ENCODE data around the gene GREM1. TPM values are rescaled to one million over a fixed set of nuclear protein-coding genes. Genes with fewer than 3 reads are reported as not detected.

The GREM1 gene
- total and polyA plus RNA-seq, 2 experiments from 2014 or later = 0.27 to 1.0 TPM

GRCh38 chr15:32671339-32672325, 46.2 kb upstream of the GREM1 start:
- no peaks in the 10 kb centered on the region; the same call in 2 of the 3 replicates for H3K36me3 Mint-ChIP-seq (ENCODE audit: low read depth)
- H3K79me2 ChIP-seq (replicated peaks; ENCODE audit: insufficient read depth) = no peaks in the 10 kb centered on the region

More at GRCh38 chr15:32671339-32672325, 46.2 kb upstream of the GREM1 start:
- Histone ChIP-seq H3K27me3 (ENCODE audit: insufficient read depth) (no peaks in the 10 kb centered on the region), H3K4me2 (no peak overlapping the region), H3K9me2 (ENCODE audit: insufficient read depth) (no peaks in the 10 kb centered on the region), H4K20me1 (replicated peaks; ENCODE audit: insufficient read depth) (no peaks in the 10 kb centered on the region; the same call in 1 of the 2 replicates), H3K4me3 (no peak overlapping the region), H3F3A (replicated peaks; ENCODE audit: low read depth) (no peaks in the 10 kb centered on the region), H2AFZ (no peak overlapping the region), H3K4me1 (ENCODE audit: insufficient read depth) (peaks cover 22% of the 10 kb centered on the region), H3K36me3 (ENCODE audit: insufficient read depth) (no peaks in the 10 kb centered on the region), H3K27ac (ENCODE audit: low read depth) (no peak overlapping the region)
- Mint-ChIP-seq H3K27me3 (ENCODE audit: insufficient read depth, low read depth, poor library complexity) (peaks cover 4% of the 10 kb centered on the region), H3K27ac (no peak overlapping the region), H3K9me3 (no peaks in the 10 kb centered on the region), H3K4me3 (no peak overlapping the region), H3K4me1 (peaks cover 30% of the 10 kb centered on the region)
- ATAC-seq (peak; percentile 31), DNase-seq (ENCODE audit: low spot score) (no peak)
- no peak for TF ChIP-seq EZH2 (IDR thresholded peaks at IDR 0.05; ENCODE audit: low read depth, unreplicated experiment)
- no peak for TF ChIP-seq REST (IDR thresholded peaks at IDR 0.05; ENCODE audit: unreplicated experiment)
- TF ChIP-seq ETS1 (IDR thresholded peaks at IDR 0.05) = no peak

Data from GM23338 (cell line).